DOHH2 (cell line): ENCODE results near the gene TRIM6.

Experiments
- EZH2phosphoT487 ChIP-seq: fragments of 200-600 bp; sonication (generic); IDR thresholded peaks from 2 replicates; pipeline ENCODE4 v1.6.1; 2017; ENCODE audit warnings: borderline replicate concordance, mild to moderate bottlenecking, antibody characterized with exemption, low read length, moderate library complexity, mixed read lengths
- TF ChIP-seq, protein P1 (sequence below): fragments of 200-600 bp; sonication (generic); IDR thresholded peaks from one replicate; pipeline ENCODE4 v1.5.1; 2014; ENCODE audit warnings: antibody characterized with exemption, mild to moderate bottlenecking, low read depth, low read length; ENCODE audit not compliant: poor library complexity, severe bottlenecking

DNA sequence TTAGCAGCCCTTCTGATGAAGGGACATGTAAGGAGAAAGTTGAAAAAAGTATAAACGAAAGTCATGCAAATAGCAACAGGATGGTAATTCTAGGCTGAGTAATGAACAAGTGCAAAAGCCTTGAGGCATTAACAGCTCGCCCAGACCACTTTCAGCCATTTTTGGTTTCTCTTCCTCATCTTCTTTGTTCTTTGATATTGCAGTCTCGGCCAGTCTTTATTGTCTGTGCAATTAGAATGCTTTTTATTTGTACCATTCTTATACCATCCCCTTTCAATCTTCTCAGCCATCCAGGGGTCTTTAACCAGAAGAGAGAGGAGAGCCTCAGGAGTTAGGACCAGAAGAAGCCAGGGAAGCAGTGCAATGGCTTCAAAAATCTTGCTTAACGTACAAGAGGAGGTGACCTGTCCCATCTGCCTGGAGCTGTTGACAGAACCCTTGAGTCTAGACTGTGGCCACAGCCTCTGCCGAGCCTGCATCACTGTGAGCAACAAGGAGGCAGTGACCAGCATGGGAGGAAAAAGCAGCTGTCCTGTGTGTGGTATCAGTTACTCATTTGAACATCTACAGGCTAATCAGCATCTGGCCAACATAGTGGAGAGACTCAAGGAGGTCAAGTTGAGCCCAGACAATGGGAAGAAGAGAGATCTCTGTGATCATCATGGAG is 35.7 kb downstream of the TRIM6 start:
- TF ChIP-seq, protein P1, sequence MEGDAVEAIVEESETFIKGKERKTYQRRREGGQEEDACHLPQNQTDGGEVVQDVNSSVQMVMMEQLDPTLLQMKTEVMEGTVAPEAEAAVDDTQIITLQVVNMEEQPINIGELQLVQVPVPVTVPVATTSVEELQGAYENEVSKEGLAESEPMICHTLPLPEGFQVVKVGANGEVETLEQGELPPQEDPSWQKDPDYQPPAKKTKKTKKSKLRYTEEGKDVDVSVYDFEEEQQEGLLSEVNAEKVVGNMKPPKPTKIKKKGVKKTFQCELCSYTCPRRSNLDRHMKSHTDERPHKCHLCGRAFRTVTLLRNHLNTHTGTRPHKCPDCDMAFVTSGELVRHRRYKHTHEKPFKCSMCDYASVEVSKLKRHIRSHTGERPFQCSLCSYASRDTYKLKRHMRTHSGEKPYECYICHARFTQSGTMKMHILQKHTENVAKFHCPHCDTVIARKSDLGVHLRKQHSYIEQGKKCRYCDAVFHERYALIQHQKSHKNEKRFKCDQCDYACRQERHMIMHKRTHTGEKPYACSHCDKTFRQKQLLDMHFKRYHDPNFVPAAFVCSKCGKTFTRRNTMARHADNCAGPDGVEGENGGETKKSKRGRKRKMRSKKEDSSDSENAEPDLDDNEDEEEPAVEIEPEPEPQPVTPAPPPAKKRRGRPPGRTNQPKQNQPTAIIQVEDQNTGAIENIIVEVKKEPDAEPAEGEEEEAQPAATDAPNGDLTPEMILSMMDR = no peak
- TF ChIP-seq EZH2phosphoT487 = no peak
